MM.1S (cell line): Measurements from ENCODE around the gene PRR13.
"Not testable (repeated sequence)": the region's sequence is repeated elsewhere in the genome, so short reads cannot be mapped to it uniquely, and the experiment has no call there.

Source experiments
- DNase-seq: peaks from one replicate; pipeline ENCODE4 v3.0.0-alpha.2; 2015
- H2AFZ ChIP-seq: fragments of 300-600 bp; sonication (generic); 2 replicates; pipeline ENCODE4 v1.6.0; 2016; ENCODE audit warnings: antibody characterized with exemption, low read length
- H3F3A ChIP-seq: fragments of 300-600 bp; sonication (generic); 2 replicates; pipeline ENCODE4 v1.6.1; 2016; ENCODE audit warnings: mild to moderate bottlenecking, antibody characterized with exemption, low read length, moderate library complexity, mixed read lengths; ENCODE audit not compliant: insufficient read depth
- H3K27ac ChIP-seq: fragments of 300-600 bp; sonication (generic); 2 replicates; pipeline ENCODE4 v1.5.1; 2016; ENCODE audit warnings: mild to moderate bottlenecking, low read length
- H3K27me3 ChIP-seq: fragments of 300-600 bp; sonication (generic); replicated peaks from 2 replicates; pipeline ENCODE4 v1.6.0; 2016; ENCODE audit warnings: low read length; ENCODE audit not compliant: insufficient read depth
- H3K36me3 ChIP-seq: fragments of 300-600 bp; sonication (generic); replicated peaks from 2 replicates; pipeline ENCODE4 v1.6.1; 2016; ENCODE audit warnings: mild to moderate bottlenecking, low read length, mixed read lengths; ENCODE audit not compliant: insufficient read depth
- H3K4me1 ChIP-seq: fragments of 300-600 bp; sonication (generic); 2 replicates; pipeline ENCODE4 v1.6.1; 2016; ENCODE audit warnings: low read length, mixed read lengths
- H3K4me2 ChIP-seq: fragments of 300-600 bp; sonication (generic); 2 replicates; pipeline ENCODE4 v1.6.0; 2016; ENCODE audit warnings: low read depth, low read length
- H3K4me3 ChIP-seq: fragments of 300-600 bp; sonication (generic); 2 replicates; pipeline ENCODE4 v1.5.1; 2016; ENCODE audit warnings: low read length, mixed read lengths
- H3K79me2 ChIP-seq: fragments of 300-600 bp; sonication (generic); 2 replicates; pipeline ENCODE4 v1.6.1; 2016; ENCODE audit warnings: mixed run types, low read length, mixed read lengths
- H3K9ac ChIP-seq: fragments of 300-600 bp; sonication (generic); 2 replicates; pipeline ENCODE4 v1.6.1; 2016; ENCODE audit warnings: low read length, mixed read lengths
- H3K9me2 ChIP-seq: fragments of 300-600 bp; sonication (generic); replicated peaks from 2 replicates; pipeline ENCODE4 v1.6.1; 2016; ENCODE audit warnings: mild to moderate bottlenecking, low read length, mixed read lengths; ENCODE audit not compliant: insufficient read depth
- H3K9me3 ChIP-seq: fragments of 300-600 bp; sonication (generic); replicated peaks from 2 replicates; pipeline ENCODE4 v1.6.1; 2016; ENCODE audit warnings: mild to moderate bottlenecking, low read length, mixed read lengths; ENCODE audit not compliant: insufficient read depth
- H4K20me1 ChIP-seq: fragments of 300-600 bp; sonication (generic); 2 replicates; pipeline ENCODE4 v1.6.1; 2016; ENCODE audit warnings: mild to moderate bottlenecking, low read length, moderate library complexity, mixed read lengths; ENCODE audit not compliant: insufficient read depth
- CTCF ChIP-seq: fragments of 300-600 bp; sonication (generic); IDR thresholded peaks from 2 replicates; pipeline ENCODE4 v1.5.1; 2016; ENCODE audit warnings: antibody characterized with exemption, low read length, mixed read lengths
- EZH2 ChIP-seq: fragments of 300-600 bp; sonication (generic); optimal IDR thresholded peaks from 2 replicates; pipeline ENCODE3; 2017; ENCODE audit warnings: low read depth, mild to moderate bottlenecking, antibody characterized with exemption, low read length, mixed read lengths
- EZH2phosphoT487 ChIP-seq: fragments of 300-600 bp; sonication (generic); IDR thresholded peaks from 2 replicates; pipeline ENCODE4 v1.6.1; 2018; ENCODE audit warnings: antibody characterized with exemption, low read length

Gene PRR13

GRCh38 chr12:53414756-53415417, 26.6 kb upstream of the PRR13 start:
- H3K27ac ChIP-seq = no peak overlapping the region
- H3K79me2 ChIP-seq = 0 out of 2 replicates have a peak, but pooled peaks cover 4% of the 10 kb centered on the region
- no peak overlapping the region for H3K4me2 ChIP-seq
- H3K4me1 ChIP-seq = peaks cover 17% of the 10 kb centered on the region
- H3F3A ChIP-seq = peaks cover 6% of the 10 kb centered on the region; the same call in 1 of the 2 replicates
- TF ChIP-seq CTCF (no peak), EZH2 (no peak), EZH2phosphoT487 (no peak)
- no peaks in the 10 kb centered on the region for H3K36me3 ChIP-seq
- H3K4me3 ChIP-seq = no peak overlapping the region
- no peaks in the 10 kb centered on the region for H3K9me3 ChIP-seq
- no peak overlapping the region for H3K9ac ChIP-seq
- H2AFZ ChIP-seq = no peak overlapping the region
- no peaks in the 10 kb centered on the region for H4K20me1 ChIP-seq
- DNase-seq = no peak
- H3K9me2 ChIP-seq = no peaks in the 10 kb centered on the region
- H3K27me3 ChIP-seq = no peaks in the 10 kb centered on the region

DNA sequence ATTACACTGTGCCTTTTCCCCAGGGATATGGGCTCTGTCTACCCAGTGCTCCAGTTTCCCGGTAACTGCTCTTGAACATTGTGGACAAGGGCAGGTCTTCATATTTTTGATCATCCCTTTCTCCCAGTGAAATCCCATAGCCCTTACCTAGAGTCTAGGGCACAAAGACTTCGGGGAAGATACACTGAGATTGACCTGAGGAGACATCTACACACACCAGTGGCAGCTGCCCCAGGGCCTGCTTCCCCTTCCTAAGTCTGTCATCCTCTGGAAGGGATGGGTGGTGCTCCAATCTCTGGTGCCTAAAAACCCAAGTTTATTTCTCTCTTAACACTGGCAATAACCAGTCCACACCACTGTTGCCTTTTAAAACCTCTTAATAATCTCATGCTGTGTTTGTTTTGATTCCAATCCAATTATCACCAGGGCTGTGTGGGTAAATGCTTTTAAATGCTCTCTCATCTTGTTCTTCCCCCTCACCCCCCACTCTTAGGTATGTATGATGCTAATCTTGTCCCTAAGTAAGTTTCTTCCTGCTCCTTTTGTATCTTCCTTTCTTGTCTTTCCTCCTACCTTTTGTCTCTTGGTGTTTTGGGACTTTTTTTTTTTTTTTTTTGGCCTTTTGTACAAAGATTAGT, 25.7 kb upstream of the PRR13 start:
- not testable (repeated sequence) for H3K9me3 ChIP-seq, H2AFZ ChIP-seq, H3K4me3 ChIP-seq, H3K36me3 ChIP-seq, H3K27me3 ChIP-seq, DNase-seq, H3K9me2 ChIP-seq, H3K4me2 ChIP-seq, H3K79me2 ChIP-seq, H3F3A ChIP-seq, H4K20me1 ChIP-seq, H3K27ac ChIP-seq, H3K9ac ChIP-seq
- peaks cover 17% of the 10 kb centered on the region for H3K4me1 ChIP-seq

GRCh38 chr12:53417291-53417816, 24.2 kb upstream of the PRR13 start:
- H3K4me1 ChIP-seq = peaks cover 14% of the 10 kb centered on the region
- not testable (repeated sequence) for H3K9ac ChIP-seq, H3K9me2 ChIP-seq, H3K4me2 ChIP-seq, H3K4me3 ChIP-seq, H3K9me3 ChIP-seq, H3K79me2 ChIP-seq, H2AFZ ChIP-seq, H3K36me3 ChIP-seq, H3F3A ChIP-seq, DNase-seq, H4K20me1 ChIP-seq, H3K27ac ChIP-seq, H3K27me3 ChIP-seq

- H3K4me1 ChIP-seq = peaks cover 7% of the 10 kb centered on the region
- H3K4me2 ChIP-seq = no peak overlapping the region
- DNase-seq = no peak
Measured at GRCh38 chr12:53418221-53418620, 23.3 kb upstream of the PRR13 start.

More at GRCh38 chr12:53418221-53418620, 23.3 kb upstream of the PRR13 start:
- Histone ChIP-seq H3K9me2 (no peaks in the 10 kb centered on the region), H3K79me2 (0 out of 2 replicates have a peak, but pooled peaks cover 4% of the 10 kb centered on the region), H4K20me1 (no peaks in the 10 kb centered on the region), H3K4me3 (no peak overlapping the region), H2AFZ (no peak overlapping the region), H3K9me3 (no peaks in the 10 kb centered on the region), H3F3A (no peaks in the 10 kb centered on the region), H3K27ac (no peak overlapping the region), H3K27me3 (no peaks in the 10 kb centered on the region), H3K36me3 (no peaks in the 10 kb centered on the region), H3K9ac (no peak overlapping the region)
- no peak for TF ChIP-seq CTCF
- TF ChIP-seq EZH2phosphoT487 = no peak
- no peak for TF ChIP-seq EZH2
